ENCODE data around the gene POC1A. TPM values are rescaled to one million over a fixed set of nuclear protein-coding genes. Genes with fewer than 3 reads are reported as not detected.

Gene POC1A
- total and polyA plus RNA-seq, 9 of the 15 experiments (the other 6 are each of a cell fraction or from before 2014, with no cell fraction given): 7.2 to 17.5 (median 12.1) TPM

DNA sequence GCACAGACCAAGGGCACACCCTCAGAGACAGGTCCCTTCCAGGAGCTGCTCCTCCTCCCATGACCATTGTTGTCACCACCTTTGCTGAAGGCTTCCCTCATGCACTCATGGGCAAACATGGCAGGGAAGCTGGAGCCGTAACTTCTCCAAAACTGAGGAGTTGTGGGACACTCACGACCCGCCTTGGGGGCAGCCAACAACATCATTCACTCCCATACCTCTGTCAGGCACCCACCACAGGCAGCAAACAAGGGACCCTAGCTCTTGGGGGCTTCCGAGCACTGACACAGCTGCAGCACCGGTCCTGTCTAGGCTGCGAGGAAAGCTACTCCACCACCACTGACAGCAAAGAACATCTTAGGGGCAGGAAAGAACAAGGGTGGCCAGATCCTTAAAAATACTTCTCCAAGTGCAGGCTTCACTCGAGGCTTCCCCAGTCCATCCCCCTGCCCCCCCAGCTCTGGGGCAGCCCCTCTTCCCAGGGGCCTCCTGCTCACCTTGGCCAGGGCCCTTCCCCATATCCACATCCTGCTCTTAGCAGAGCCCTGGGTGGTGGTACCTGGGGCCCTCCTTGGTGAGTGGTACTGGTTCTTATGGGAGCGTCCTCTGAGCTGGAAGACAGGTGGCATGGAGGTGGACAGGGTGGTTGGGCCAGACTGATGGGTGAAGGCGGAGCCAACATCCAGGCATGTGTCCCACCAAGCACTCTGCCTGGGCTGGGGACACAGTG lies 69.8 kb downstream of the POC1A start:
- Histone ChIP-seq H3K9ac (ENCODE audit: insufficient read depth in 1 of 2, low read depth in 2 of 2, low read length in 2 of 2) (peak overlapping the region in 1 of 2 experiments; percentile 13; a peak in 1 of 4 replicates), H3K4me2 (ENCODE audit: insufficient read depth, low read length) (no peak overlapping the region), H3K27ac (ENCODE audit: extremely low read depth, low read depth, low read length) (no peak overlapping the region), H3K27me3 (ENCODE audit: control insufficient read depth in 2 of 2, insufficient read depth in 2 of 2, low read length in 2 of 2) (no peaks in the 10 kb centered on the region), H3K9me1 (ENCODE audit: control insufficient read depth, insufficient read depth, low read length) (no peaks in the 10 kb centered on the region), H3K79me2 (ENCODE audit: control insufficient read depth, insufficient read depth, low read length) (no peaks in the 10 kb centered on the region), H2AFZ (ENCODE audit: low read depth, low read length) (no peak overlapping the region), H3K9me3 (replicated peaks; ENCODE audit: control insufficient read depth, insufficient read depth, low read depth, low read length) (no peaks in the 10 kb centered on the region), H3K4me1 (replicated peaks in 1 of 2; ENCODE audit: control insufficient read depth in 2 of 2, insufficient read depth in 2 of 2, low read length in 2 of 2) (peaks cover 43 to 58% of the 10 kb centered on the region in 2 experiments), H3K36me3 (ENCODE audit: control insufficient read depth, insufficient read depth, low read length) (peaks cover 4% of the 10 kb centered on the region; the same call in 1 of the 3 replicates), H3K4me3 (no peak overlapping the region), H4K20me1 (replicated peaks; ENCODE audit: control insufficient read depth, insufficient read depth, low read length) (no peaks in the 10 kb centered on the region)
- ChIA-PET CTCF (ENCODE audit: low intra/inter-chr PET ratio) (no interaction called here), POLR2A (interaction anchor here (0.7 kb wide), 1 partner anchor 12 kb away, joined by 3 read pairs; no protein-coding TSS in a partner anchor)
- FAIRE-seq (no peak), ATAC-seq (no peak), DNase-seq (ENCODE audit: extremely low read depth in 1 of 4, low spot score in 3 of 4) (no peak)
- WGBS (ENCODE audit: insufficient coverage, low coverage, missing lambda C conversion rate): 87% methylated on average over 7 of the region's 9 CpGs
- intact Hi-C loops (cut with micrococcal nuclease): no loop called here
- TF ChIP-seq NFYB (IDR thresholded peaks at IDR 0.05; ENCODE audit: extremely low read depth, insufficient read length) (no peak), ZNF324 (CRISPR knock-in tag; IDR thresholded peaks at IDR 0.05) (no peak), YY1 (IDR thresholded peaks at IDR 0.05; ENCODE audit: borderline replicate concordance in 1 of 3, control insufficient read depth in 1 of 3, extremely low read depth in 1 of 3, insufficient read depth in 3 of 3, insufficient read length in 1 of 3, insufficient replicate concordance in 2 of 3, low read depth in 1 of 3, low read length in 2 of 3) (no peak), MECOM (CRISPR knock-in tag; IDR thresholded peaks at IDR 0.05) (no peak), FOXA3 (CRISPR knock-in tag; conservative IDR thresholded peaks at IDR 0.05 in 1 of 2, IDR thresholded peaks at IDR 0.05 in 1 of 2) (no peak), NBN (IDR thresholded peaks at IDR 0.05; ENCODE audit: low read depth) (no peak), NUFIP1 (IDR thresholded peaks at IDR 0.05; ENCODE audit: partially characterized antibody) (no peak), ZSCAN32 (CRISPR knock-in tag; IDR thresholded peaks at IDR 0.05) (no peak)
- TF ChIP-seq, protein P1, sequence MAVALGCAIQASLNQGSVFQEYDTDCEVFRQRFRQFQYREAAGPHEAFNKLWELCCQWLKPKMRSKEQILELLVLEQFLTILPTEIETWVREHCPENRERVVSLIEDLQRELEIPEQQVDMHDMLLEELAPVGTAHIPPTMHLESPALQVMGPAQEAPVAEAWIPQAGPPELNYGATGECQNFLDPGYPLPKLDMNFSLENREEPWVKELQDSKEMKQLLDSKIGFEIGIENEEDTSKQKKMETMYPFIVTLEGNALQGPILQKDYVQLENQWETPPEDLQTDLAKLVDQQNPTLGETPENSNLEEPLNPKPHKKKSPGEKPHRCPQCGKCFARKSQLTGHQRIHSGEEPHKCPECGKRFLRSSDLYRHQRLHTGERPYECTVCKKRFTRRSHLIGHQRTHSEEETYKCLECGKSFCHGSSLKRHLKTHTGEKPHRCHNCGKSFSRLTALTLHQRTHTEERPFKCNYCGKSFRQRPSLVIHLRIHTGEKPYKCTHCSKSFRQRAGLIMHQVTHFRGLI (CRISPR knock-in tag; IDR thresholded peaks at IDR 0.05): no peak
- TF ChIP-seq, protein P2, sequence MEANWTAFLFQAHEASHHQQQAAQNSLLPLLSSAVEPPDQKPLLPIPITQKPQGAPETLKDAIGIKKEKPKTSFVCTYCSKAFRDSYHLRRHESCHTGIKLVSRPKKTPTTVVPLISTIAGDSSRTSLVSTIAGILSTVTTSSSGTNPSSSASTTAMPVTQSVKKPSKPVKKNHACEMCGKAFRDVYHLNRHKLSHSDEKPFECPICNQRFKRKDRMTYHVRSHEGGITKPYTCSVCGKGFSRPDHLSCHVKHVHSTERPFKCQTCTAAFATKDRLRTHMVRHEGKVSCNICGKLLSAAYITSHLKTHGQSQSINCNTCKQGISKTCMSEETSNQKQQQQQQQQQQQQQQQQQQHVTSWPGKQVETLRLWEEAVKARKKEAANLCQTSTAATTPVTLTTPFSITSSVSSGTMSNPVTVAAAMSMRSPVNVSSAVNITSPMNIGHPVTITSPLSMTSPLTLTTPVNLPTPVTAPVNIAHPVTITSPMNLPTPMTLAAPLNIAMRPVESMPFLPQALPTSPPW (CRISPR knock-in tag; IDR thresholded peaks at IDR 0.05): no peak
- TF ChIP-seq, protein P3, sequence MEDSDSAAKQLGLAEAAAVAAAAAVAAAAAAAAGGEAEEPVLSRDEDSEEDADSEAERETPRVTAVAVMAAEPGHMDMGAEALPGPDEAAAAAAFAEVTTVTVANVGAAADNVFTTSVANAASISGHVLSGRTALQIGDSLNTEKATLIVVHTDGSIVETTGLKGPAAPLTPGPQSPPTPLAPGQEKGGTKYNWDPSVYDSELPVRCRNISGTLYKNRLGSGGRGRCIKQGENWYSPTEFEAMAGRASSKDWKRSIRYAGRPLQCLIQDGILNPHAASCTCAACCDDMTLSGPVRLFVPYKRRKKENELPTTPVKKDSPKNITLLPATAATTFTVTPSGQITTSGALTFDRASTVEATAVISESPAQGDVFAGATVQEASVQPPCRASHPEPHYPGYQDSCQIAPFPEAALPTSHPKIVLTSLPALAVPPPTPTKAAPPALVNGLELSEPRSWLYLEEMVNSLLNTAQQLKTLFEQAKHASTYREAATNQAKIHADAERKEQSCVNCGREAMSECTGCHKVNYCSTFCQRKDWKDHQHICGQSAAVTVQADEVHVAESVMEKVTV (CRISPR knock-in tag; IDR thresholded peaks at IDR 0.05): no peak
- TF ChIP-seq, protein P4, sequence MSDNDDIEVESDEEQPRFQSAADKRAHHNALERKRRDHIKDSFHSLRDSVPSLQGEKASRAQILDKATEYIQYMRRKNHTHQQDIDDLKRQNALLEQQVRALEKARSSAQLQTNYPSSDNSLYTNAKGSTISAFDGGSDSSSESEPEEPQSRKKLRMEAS (CRISPR knock-in tag; IDR thresholded peaks at IDR 0.05): no peak
- in situ Hi-C loops (cut with MboI): no loop called here
- BruUV-seq (replicated peaks): no TSS peak

Data from K562 (cell line).